Heart right ventricle (tissue), 16 donors: ENCODE measurements around the gene CDC42BPG. TPM values are rescaled to one million over a fixed set of nuclear protein-coding genes. Genes with fewer than 3 reads are reported as not detected.

Experiments
- ATAC-seq, 8 donors: fragments of 200-7000 bp; cut with Tn5 transposase; one replicate each; pipeline ENCODE4 v1.9.1; 2020; ENCODE audit warnings: mild to moderate bottlenecking in 8 of 8, moderate library complexity in 8 of 8, moderate number of reproducible peaks in 1 of 8
- DNase-seq, 2 donors: peaks; one replicate each; pipeline ENCODE4 v3.0.0-alpha.2; 2020
- H3K27ac ChIP-seq, 10 donors: fragments of 200-600 bp; sonication (generic) in 2 of 10; one replicate each; pipeline versions ENCODE4 v1.5.0 to v1.8.0; 2020 to 2022; ENCODE audit warnings: mild to moderate bottlenecking in 3 of 10
- H3K27me3 ChIP-seq, 7 donors: fragments of 200-600 bp; one replicate each; pipeline ENCODE4 v1.8.0; 2021 to 2022; ENCODE audit warnings: mild to moderate bottlenecking in 2 of 7
- H3K36me3 ChIP-seq, 9 donors: fragments of 200-600 bp; sonication (generic) in 1 of 9; one replicate each; pipeline versions ENCODE4 v1.5.0 to v1.8.0; 2020 to 2022; ENCODE audit warnings: mild to moderate bottlenecking in 2 of 9
- H3K4me1 ChIP-seq, 9 donors: fragments of 200-600 bp; sonication (generic) in 1 of 9; one replicate each; pipeline versions ENCODE4 v1.5.0 to v1.8.0; 2020 to 2022; ENCODE audit warnings: mild to moderate bottlenecking in 4 of 9
- H3K4me3 ChIP-seq, 10 donors: fragments of 200-600 bp; sonication (generic) in 2 of 10; one replicate each; pipeline versions ENCODE4 v1.5.0 to v1.8.0; 2020 to 2022; ENCODE audit warnings: mild to moderate bottlenecking in 7 of 10, moderate library complexity in 2 of 10
- H3K9me3 ChIP-seq, 11 donors: fragments of 200-600 bp in 10 of 11; sonication (generic) in 2 of 11; one replicate each; pipeline versions ENCODE4 v1.5.0 to v1.8.0; 2013 to 2022; ENCODE audit warnings: mild to moderate bottlenecking in 2 of 11, control low read depth in 1 of 11, moderate library complexity in 1 of 11
- CTCF ChIP-seq, 9 donors: fragments of 200-600 bp; sonication (generic) in 2 of 9; IDR thresholded peaks; one replicate each; pipeline versions ENCODE4 v1.5.0 to v1.8.0; 2021 to 2022; ENCODE audit warnings: antibody characterized with exemption in 9 of 9, mild to moderate bottlenecking in 5 of 9, moderate library complexity in 1 of 9
- WGBS, 2 donors: extraction: QIAGEN DNeasy Blood & Tissue Kit; methylation state at CpG; one replicate each; pipeline ENCODE4 v1.1.7; 2013; ENCODE audit warnings: inconsistent platforms in 1 of 2; 5-methylcytosine and 5-hydroxymethylcytosine counted together
- intact Hi-C, 10 donors: fragments of 100-400 bp; cut with DNase I; formaldehyde crosslinking; loops; one replicate each; pipeline versions ENCODE4 v1.11.1 to v1.14.2; 2022
- polyA plus RNA-seq, 2 donors: library from polyadenylated mRNA; stranded (reverse); fragments of 200-250 nt; gene quantifications; one replicate each; pipeline ENCODE4 v1.2.3, GENCODE V29; 2013
- total RNA-seq, 10 donors: library from RNA; stranded (reverse); fragmentation: NEBNext Ultra II Directional in 3 of 10; extraction: Animal tissue kit (Norgen Biotek cat#: 25700) in 3 of 10; gene quantifications; one replicate each; pipeline versions ENCODE4 v1.2.1 to v1.2.4, GENCODE V29; 2021 to 2023
- donor health status: Arrhythmogenic right ventricular cardiomyopathy.
- donor health status: ischemic (EF 13 %, LVEDD 7.1; RV severe dilation, severe dysfunction).
- donor health status: healthy with polysubstance abuse.
- donor health status: DM: no; HTN: yes; CAD: no.
- donor health status: DM: no; HTN: no; CAD: no.
- donor health status: ischemic (EF 25% LVEDD 6.9; RV normal size, moderate dysfunction).
- donor health status: ischemic (EF 25% LVEDD 5.7; RV mildly dilated, moderate dysfunction).
- donor health status: healthy.
- donor health status: DM: yes; HTN: yes; CAD: no.
- donor health status: Ischemic cardiomyopathy.
- donor health status: ischemic (EF 35%, LVEDD 5.7; RV mildly dilated, moderate dysfunction).
- donor health status: nonischemic (EF 11% LVEDD 7.7; RV severe dilation, severe dysfunction).
- donor health status: DM: yes; HTN: yes; CAD: no.
- donor health status: PGD.
- donor health status: ischemic (EF 29% LVEDD 5.4; RV normal size, mild dysfunction).
- donor health status: nonischemic (EF 23%, LVEDD 6.1; RV moderate dilation, normal function).

Gene CDC42BPG
- total and polyA plus RNA-seq, 12 donors: 0.04 to 1.3 (median 0.27) TPM

- H3K4me3 ChIP-seq: no peak overlapping the region
- no peaks in the 10 kb centered on the region for H3K36me3 ChIP-seq
- H3K9me3 ChIP-seq: no peaks in the 10 kb centered on the region
- 78 to 83% methylated on average over 8 of the region's 8 CpGs for WGBS, 2 donors
- intact Hi-C loops: loop anchor here in 1 of 10 donors (10.0 kb wide), 1 partner anchor 1113 kb away; no protein-coding TSS in a partner anchor
- no peak for DNase-seq
- H3K27me3 ChIP-seq: no peaks in the 10 kb centered on the region
- no peak for ATAC-seq
- no peak for TF ChIP-seq CTCF (IDR thresholded peaks at IDR 0.05)
- H3K4me1 ChIP-seq: peaks cover 4 to 59% (median 31%) of the 10 kb centered on the region in 9 donors
- H3K27ac ChIP-seq: peak overlapping the region in 5 of 10 donors; percentile 82 to 96 (median 94)
Measured at GRCh38 chr11:64881476-64881875, 37.0 kb upstream of the CDC42BPG start.

- H3K4me3 ChIP-seq: peak overlapping the region in 3 of 10 donors; percentile 2 to 8 (median 5)
- intact Hi-C loops: loop anchor here in 1 of 10 donors (10.0 kb wide), 1 partner anchor 1114 kb away; no protein-coding TSS in a partner anchor
- H3K9me3 ChIP-seq: no peaks in the 10 kb centered on the region
- DNase-seq (no peak), ATAC-seq (no peak)
- H3K27me3 ChIP-seq: no peaks in the 10 kb centered on the region
- H3K36me3 ChIP-seq: peaks cover 0 to 2% (median 0%) of the 10 kb centered on the region in 9 donors
- TF ChIP-seq CTCF (IDR thresholded peaks at IDR 0.05): no peak
- WGBS, 2 donors: 53 to 74% methylated on average over 14 of the region's 14 CpGs
- H3K4me1 ChIP-seq: peaks cover 4 to 60% (median 42%) of the 10 kb centered on the region in 9 donors
- peak overlapping the region; percentile 77 to 96 (median 94) for H3K27ac ChIP-seq
Measured at GRCh38 chr11:64880240-64881001, 36.0 kb upstream of the CDC42BPG start.

- peaks cover 0 to 13% (median 0%) of the 10 kb centered on the region in 9 donors for H3K36me3 ChIP-seq
- intact Hi-C loops: loop anchor here in 1 of 10 donors (2.0 kb wide), 1 partner anchor 25 kb away; no protein-coding TSS in a partner anchor
- 21 to 23% methylated on average over 16 of the region's 16 CpGs for WGBS, 2 donors
- DNase-seq (no peak), ATAC-seq (peak in 6 of 8 donors; percentile 2 to 14 (median 4))
- H3K4me1 ChIP-seq: peaks cover 12 to 64% (median 52%) of the 10 kb centered on the region in 9 donors
- peak overlapping the region; percentile 77 to 96 (median 94) for H3K27ac ChIP-seq
- peak overlapping the region; percentile 41 to 99 (median 94) for H3K4me3 ChIP-seq
- TF ChIP-seq CTCF (IDR thresholded peaks at IDR 0.05): no peak
- no peaks in the 10 kb centered on the region for H3K9me3 ChIP-seq
- no peaks in the 10 kb centered on the region for H3K27me3 ChIP-seq
Measured at GRCh38 chr11:64879244-64879900, 34.9 kb upstream of the CDC42BPG start.

GRCh38 chr11:64878494-64879243 is 34.2 kb upstream of the CDC42BPG start, which contains the start of gene EHD1:
TSS of gene EHD1 (minus strand) at chr11:64878621. CDS start at chr11:64878464, 157 bp downstream.
- Histone ChIP-seq H3K4me3 (peak within 1 kb of the TSS; percentile 68 to 99 (median 94)), H3K9me3 (no peaks in the 10 kb centered on the region), H3K36me3 (peaks cover 0 to 20% (median 0%) of the 10 kb centered on the region in 9 donors), H3K27me3 (no peaks in the 10 kb centered on the region), H3K4me1 (peaks cover 16 to 70% (median 54%) of the 10 kb centered on the region in 9 donors), H3K27ac (peak within 1 kb of the TSS; percentile 77 to 96 (median 94))
- peak; percentile 99 for DNase-seq
- ATAC-seq: peak; percentile 92 to 96 (median 94)
- WGBS, 2 donors: 0 to 1% methylated on average over 68 to 75 of the region's 75 CpGs
- intact Hi-C loops: loop anchor here in 1 of 10 donors (2.0 kb wide), 1 partner anchor 24 kb away; no protein-coding TSS in a partner anchor
- TF ChIP-seq CTCF (IDR thresholded peaks at IDR 0.05): peak in 8 of 9 donors; percentile 49 to 84 (median 64)
